ENCODE data around the gene ARHGAP10.

ARHGAP10 gene

GRCh38 chr4:147916351-147916750 is 184.5 kb downstream of the ARHGAP10 start:
- DNase-seq: no peak

- no peak for DNase-seq
These were observed 191.5 kb downstream of the ARHGAP10 start for GRCh38 chr4:147923381-147923780.

GRCh38 chr4:147923854-147924253 is 192.0 kb downstream of the ARHGAP10 start:
- no peak for DNase-seq

- DNase-seq: no peak
These were observed 192.9 kb downstream of the ARHGAP10 start for GRCh38 chr4:147924604-147925412.

- DNase-seq: no peak
These were observed 195.7 kb downstream of the ARHGAP10 start for GRCh38 chr4:147927377-147928137.

GRCh38 chr4:147928400-147928799 is 196.5 kb downstream of the ARHGAP10 start:
- no peak for DNase-seq

- DNase-seq: no peak
These were observed 197.9 kb downstream of the ARHGAP10 start for GRCh38 chr4:147929746-147930145.

GRCh38 chr4:147933316-147933715 is 201.4 kb downstream of the ARHGAP10 start:
- no peak for DNase-seq

- DNase-seq: no peak
These were observed 201.9 kb downstream of the ARHGAP10 start for GRCh38 chr4:147933779-147934178.

GRCh38 chr4:147938496-147938895 is 206.6 kb downstream of the ARHGAP10 start:
- no peak for DNase-seq

GRCh38 chr4:147940171-147940570 is 208.3 kb downstream of the ARHGAP10 start:
- no peak for DNase-seq

GRCh38 chr4:147941373-147941772 is 209.5 kb downstream of the ARHGAP10 start:
- no peak for DNase-seq

- no peak for DNase-seq
These were observed 210.8 kb downstream of the ARHGAP10 start for GRCh38 chr4:147942729-147943128.

GRCh38 chr4:147943159-147943638 is 211.3 kb downstream of the ARHGAP10 start:
- DNase-seq: no peak

- no peak for DNase-seq
These were observed 212.4 kb downstream of the ARHGAP10 start for GRCh38 chr4:147944249-147944648.

GRCh38 chr4:147944670-147945260 is 212.9 kb downstream of the ARHGAP10 start:
- DNase-seq: no peak

- no peak for DNase-seq
These were observed 216.4 kb downstream of the ARHGAP10 start for GRCh38 chr4:147948336-147948735.

GRCh38 chr4:147950261-147950660 is 218.4 kb downstream of the ARHGAP10 start:
- no peak for DNase-seq

GRCh38 chr4:147950841-147951240 is 219.0 kb downstream of the ARHGAP10 start:
- no peak for DNase-seq

GRCh38 chr4:147954850-147955249 is 223.0 kb downstream of the ARHGAP10 start:
- DNase-seq: no peak

- no peak for DNase-seq
These were observed 224.1 kb downstream of the ARHGAP10 start for GRCh38 chr4:147955827-147956558.

GRCh38 chr4:147957446-147957845 is 225.6 kb downstream of the ARHGAP10 start:
- DNase-seq: no peak

GRCh38 chr4:147958057-147958456 is 226.2 kb downstream of the ARHGAP10 start:
- no peak for DNase-seq
